Pancreas (tissue), 10 donors: Measurements from ENCODE around the gene DOCK11. TPM values are rescaled to one million over a fixed set of nuclear protein-coding genes. Genes with fewer than 3 reads are reported as not detected.

ENCODE experiments used
- ATAC-seq, 4 donors: fragments of 200-7000 bp; cut with Tn5 transposase; one replicate each; pipeline versions ENCODE4 v1.8.0 to v1.9.1; 2020; ENCODE audit warnings: mild to moderate bottlenecking in 4 of 4, moderate library complexity in 4 of 4
- DNase-seq, 6 donors: peaks; one replicate each; pipeline ENCODE4 v3.0.0-alpha.2; 2020
- FAIRE-seq: peaks from 2 replicates; lab custom pipeline; 2012; peaks lifted over from hg19 to GRCh38; lab: Jason Lieb, UNC
- H3K27ac ChIP-seq, 4 donors: fragments of 200-600 bp; sonication (generic); 1 replicate in 3 of 4; 2 replicates in 1 of 4; pipeline versions ENCODE4 v1.5.0 to v1.8.0; 2020
- H3K27me3 ChIP-seq, 4 donors: fragments of 200-600 bp; one replicate each; pipeline ENCODE4 v1.8.0; 2021
- H3K36me3 ChIP-seq, 3 donors: fragments of 200-600 bp; sonication (generic) in 1 of 3; one replicate each; pipeline versions ENCODE4 v1.5.0 to v1.8.0; 2020 to 2021
- H3K4me1 ChIP-seq, 3 donors: fragments of 200-600 bp; one replicate each; pipeline ENCODE4 v1.8.0; 2021
- H3K4me3 ChIP-seq, 4 donors: fragments of 200-600 bp; sonication (generic) in 2 of 4; one replicate each; pipeline versions ENCODE4 v1.5.0 to v1.8.0; 2020 to 2021
- H3K9me3 ChIP-seq, 4 donors: fragments of 200-600 bp; one replicate each; pipeline ENCODE4 v1.8.0; 2021
- CTCF ChIP-seq, 4 donors: fragments of 200-600 bp; sonication (generic) in 3 of 4; IDR thresholded peaks; one replicate each; pipeline versions ENCODE4 v1.5.0 to v1.8.0; 2021; ENCODE audit warnings: antibody characterized with exemption in 4 of 4
- whole genome bisulfite sequencing, 2 donors: extraction: QIAGEN DNeasy Blood & Tissue Kit; methylation state at CpG; one replicate each; pipeline ENCODE4 v1.1.7; 2013; 5-methylcytosine and 5-hydroxymethylcytosine counted together
- intact Hi-C, 3 donors: fragments of 100-400 bp; cut with DNase I; formaldehyde crosslinking; loops; one replicate each; pipeline versions ENCODE4 v1.11.1 to v1.14.2; 2022
- polyA plus RNA-seq, 2 donors: library from polyadenylated mRNA; stranded (reverse); fragments of 200-250 nt; gene quantifications; one replicate each; pipeline ENCODE4 v1.2.3, GENCODE V29; 2013
- total RNA-seq, 6 donors: library from RNA; stranded (reverse); fragmentation: NEBNext Ultra II Directional in 4 of 6; extraction: Animal tissue kit (Norgen Biotek cat#: 25700) in 4 of 6; gene quantifications; one replicate each; pipeline versions ENCODE4 v1.2.1 to v1.2.4, GENCODE V29; 2021 to 2023
- donor health status: healthy with polysubstance abuse.
- donor health status: DM: no; HTN: no; CAD: no; lungs with moderate emphysema.
- donor health status: DM: no; HTN: no; CAD: no.
- donor health status: control.
- donor health status: control.
- donor health status: Bipolar disorder and iron deficiency.
- donor health status: DM: yes; HTN: yes; CAD: no.
- donor health status: DM: no; HTN: no; CAD: no.
- donor health status: DM: no; HTN: no; CAD: no.
- donor health status: DM: yes; HTN: yes; CAD: no.

The DOCK11 gene
- total and polyA plus RNA-seq, 8 donors: 0.65 to 8.1 (median 2.4) TPM

DNA sequence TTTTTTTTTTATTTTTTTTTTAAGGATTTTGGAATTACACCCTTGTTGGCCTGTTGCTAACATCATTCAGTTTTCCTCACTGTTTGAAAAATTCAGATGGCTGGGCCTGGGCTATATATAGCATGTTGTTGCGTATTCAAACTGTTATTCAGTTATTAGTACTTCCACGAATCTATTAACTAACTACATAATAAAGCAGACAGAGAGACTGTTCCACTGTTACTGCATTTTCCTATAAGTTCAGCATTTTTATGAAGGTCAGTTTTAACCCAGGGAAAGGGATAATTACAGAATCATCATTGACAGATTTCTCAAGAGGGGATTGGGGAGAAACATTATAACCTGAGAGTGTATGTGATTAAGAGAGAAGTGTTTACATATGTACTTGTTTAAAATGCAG, 3.1 kb downstream of the DOCK11 start:
- WGBS, 2 donors: 61 to 77% methylated on average over 2 of the region's 2 CpGs
- FAIRE-seq (no peak), ATAC-seq (no peak), DNase-seq (no peak)
- Histone ChIP-seq H3K27ac (no peak overlapping the region), H3K9me3 (no peaks in the 10 kb centered on the region), H3K27me3 (peaks cover 0 to 11% (median 0%) of the 10 kb centered on the region in 4 donors), H3K36me3 (no peaks in the 10 kb centered on the region), H3K4me1 (no peaks in the 10 kb centered on the region), H3K4me3 (no peak overlapping the region)
- intact Hi-C loops: no loop called here
- no peak for TF ChIP-seq CTCF (IDR thresholded peaks at IDR 0.05)

- intact Hi-C loops: no loop called here
- ATAC-seq (no peak), DNase-seq (no peak), FAIRE-seq (no peak)
- Histone ChIP-seq H3K4me1 (no peaks in the 10 kb centered on the region), H3K9me3 (no peaks in the 10 kb centered on the region), H3K4me3 (no peak overlapping the region), H3K27ac (no peak overlapping the region), H3K36me3 (no peaks in the 10 kb centered on the region), H3K27me3 (peaks cover 0 to 11% (median 0%) of the 10 kb centered on the region in 4 donors)
- WGBS, 2 donors: 60 to 70% methylated on average over 15 of the region's 15 CpGs
- TF ChIP-seq CTCF (IDR thresholded peaks at IDR 0.05): no peak
These were observed 3.7 kb downstream of the DOCK11 start for GRCh38 chrX:118499295-118499694.

DNA sequence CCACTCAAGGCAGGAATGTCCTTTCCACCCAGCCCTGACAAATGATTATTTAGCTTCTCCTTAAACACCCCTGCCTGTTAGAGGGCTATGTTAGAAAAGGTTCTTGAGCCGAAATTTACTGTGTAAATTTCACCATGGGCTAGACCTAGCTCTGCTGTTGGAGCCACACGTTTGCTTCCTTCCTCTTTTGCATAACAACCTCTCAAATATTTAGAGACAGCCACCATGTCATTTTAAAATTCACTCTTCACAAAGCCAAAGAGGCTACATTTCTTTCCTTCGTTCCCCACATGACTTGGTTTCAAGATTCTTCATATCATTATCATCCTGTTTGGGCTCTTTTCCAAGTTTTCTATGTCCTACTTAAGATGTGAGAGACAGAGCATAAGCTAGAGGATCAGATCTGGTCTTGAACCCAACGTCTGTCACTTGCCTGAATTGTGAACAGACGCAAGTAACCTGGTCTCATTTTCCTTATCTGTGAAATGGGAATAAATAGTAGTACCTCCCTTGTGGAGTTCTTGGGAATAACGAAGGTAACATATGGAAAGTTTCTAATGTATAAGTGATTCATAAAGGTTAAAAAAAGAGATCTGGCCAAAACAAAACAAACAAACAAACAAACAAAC, 6.7 kb downstream of the DOCK11 start:
- DNase-seq: no peak
- Histone ChIP-seq H3K36me3 (no peaks in the 10 kb centered on the region), H3K4me3 (no peak overlapping the region), H3K4me1 (no peaks in the 10 kb centered on the region), H3K27me3 (peaks cover 0 to 7% (median 0%) of the 10 kb centered on the region in 4 donors), H3K9me3 (no peaks in the 10 kb centered on the region), H3K27ac (no peak overlapping the region)
- 50 to 66% methylated on average over 6 of the region's 6 CpGs for WGBS, 2 donors
- intact Hi-C loops: no loop called here
- FAIRE-seq: no peak
- no peak for TF ChIP-seq CTCF (IDR thresholded peaks at IDR 0.05)
- ATAC-seq: no peak

- Histone ChIP-seq H3K27ac (no peak overlapping the region), H3K9me3 (no peaks in the 10 kb centered on the region), H3K4me1 (no peaks in the 10 kb centered on the region), H3K4me3 (no peak overlapping the region), H3K36me3 (no peaks in the 10 kb centered on the region), H3K27me3 (peaks cover 0 to 7% (median 0%) of the 10 kb centered on the region in 4 donors)
- intact Hi-C loops: no loop called here
- ATAC-seq (no peak), FAIRE-seq (no peak), DNase-seq (no peak)
- TF ChIP-seq CTCF (IDR thresholded peaks at IDR 0.05): no peak
- WGBS, 2 donors: 62 to 66% methylated on average over 7 of the region's 7 CpGs
These were observed 7.8 kb downstream of the DOCK11 start for GRCh38 chrX:118503260-118504041.

- 68 to 79% methylated on average over 4 of the region's 4 CpGs for WGBS, 2 donors
- Histone ChIP-seq H3K27ac (no peak overlapping the region), H3K4me3 (no peak overlapping the region), H3K4me1 (no peaks in the 10 kb centered on the region), H3K27me3 (peaks cover 0 to 11% (median 0%) of the 10 kb centered on the region in 4 donors), H3K9me3 (no peaks in the 10 kb centered on the region), H3K36me3 (no peaks in the 10 kb centered on the region)
- DNase-seq: no peak
- TF ChIP-seq CTCF (IDR thresholded peaks at IDR 0.05): no peak
- intact Hi-C loops: no loop called here
- ATAC-seq: no peak
- FAIRE-seq: no peak
These were observed 9.0 kb downstream of the DOCK11 start for GRCh38 chrX:118504581-118504980.
